GM18867 (cell line): ENCODE data around the gene BSDC1.
"Not testable (repeated sequence)": the region's sequence is repeated elsewhere in the genome, so short reads cannot be mapped to it uniquely, and the experiment has no call there.

ENCODE experiments used
- ATAC-seq: cut with Tn5 transposase; IDR thresholded peaks from one replicate; pipeline ENCODE4 v1.9.1; 2021; ENCODE audit warnings: mild to moderate bottlenecking, moderate library complexity; ENCODE audit not compliant: unreplicated experiment

BSDC1 gene

GRCh38 chr1:32394141-32394889 is at the start of gene BSDC1:
TSS of gene BSDC1 (minus strand) at chr1:32394441. CDS start at chr1:32394414, 27 bp downstream.
- ATAC-seq = peak; percentile 97

- ATAC-seq = not testable (repeated sequence)
Measured at GRCh38 chr1:32441467-32441866, 47.2 kb upstream of the BSDC1 start.

- ATAC-seq = not testable (repeated sequence)
Measured at GRCh38 chr1:32438777-32439176, 44.5 kb upstream of the BSDC1 start.

- no peak for ATAC-seq
Measured at GRCh38 chr1:32438136-32438535, 43.9 kb upstream of the BSDC1 start.

GRCh38 chr1:32431736-32432400 is 37.6 kb upstream of the BSDC1 start:
- ATAC-seq = no peak

- ATAC-seq = no peak
Measured at GRCh38 chr1:32427264-32427963, 33.2 kb upstream of the BSDC1 start.

GRCh38 chr1:32426489-32427255 is 32.4 kb upstream of the BSDC1 start:
- ATAC-seq = no peak

- ATAC-seq = no peak
Measured at GRCh38 chr1:32421775-32422174, 27.5 kb upstream of the BSDC1 start.

- no peak for ATAC-seq
Measured at GRCh38 chr1:32414186-32414886, 20.1 kb upstream of the BSDC1 start.

GRCh38 chr1:32413507-32414185 is 19.4 kb upstream of the BSDC1 start:
- ATAC-seq = no peak

GRCh38 chr1:32411261-32411660 is 17.0 kb upstream of the BSDC1 start:
- ATAC-seq = no peak

- ATAC-seq = no peak
Measured at GRCh38 chr1:32406629-32407111, 12.4 kb upstream of the BSDC1 start.

- no peak for ATAC-seq
Measured at GRCh38 chr1:32405672-32406467, 11.6 kb upstream of the BSDC1 start.

- ATAC-seq = no peak
Measured at GRCh38 chr1:32404946-32405345, 10.7 kb upstream of the BSDC1 start.

GRCh38 chr1:32400876-32401631 is 6.8 kb upstream of the BSDC1 start:
- no peak for ATAC-seq

GRCh38 chr1:32399843-32400242 is 5.6 kb upstream of the BSDC1 start:
- ATAC-seq = no peak

GRCh38 chr1:32398401-32398800 is 4.2 kb upstream of the BSDC1 start:
- ATAC-seq = no peak

GRCh38 chr1:32396524-32396923 is 2.3 kb upstream of the BSDC1 start:
- not testable (repeated sequence) for ATAC-seq
